ENCODE results near the gene STPG2.
"Not testable (repeated sequence)": the region's sequence is repeated elsewhere in the genome, so short reads cannot be mapped to it uniquely, and the experiment has no call there.

STPG2 gene

DNA sequence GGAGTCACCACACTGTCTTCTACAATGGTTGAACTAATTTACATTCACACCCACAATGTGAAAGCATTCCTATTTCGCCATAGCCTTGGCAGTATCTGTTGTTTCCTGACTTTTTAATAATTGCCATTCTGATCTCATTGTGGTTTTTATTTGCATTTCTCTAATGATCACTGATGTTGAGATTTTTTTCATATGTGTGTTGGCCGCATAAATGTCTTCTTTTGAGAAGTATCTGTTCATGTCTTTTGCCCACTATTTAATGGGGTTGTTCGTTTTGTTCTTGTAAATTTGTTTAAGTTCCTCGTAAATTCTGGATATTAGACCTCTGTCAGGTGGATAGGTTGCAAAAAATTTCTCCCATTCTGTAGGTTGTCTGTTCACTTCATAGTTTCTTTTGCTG is 519.1 kb downstream of the STPG2 start:
- Histone ChIP-seq H3K9me3 (ENCODE audit: control insufficient read depth in 1 of 2, low read length in 2 of 2) (no peaks in the 10 kb centered on the region), H3K4me3 (ENCODE audit: low read depth in 1 of 2, low read length in 2 of 2) (no peak overlapping the region), H3K27ac (ENCODE audit: low read length) (no peak overlapping the region), H3K36me3 (ENCODE audit: control insufficient read depth in 1 of 2, insufficient read depth in 2 of 2, low read length in 2 of 2) (no peaks in the 10 kb centered on the region), H3K27me3 (ENCODE audit: low read depth, low read length) (no peaks in the 10 kb centered on the region), H3K4me1 (ENCODE audit: control insufficient read depth in 1 of 2, insufficient read depth in 2 of 2, low read length in 2 of 2) (no peaks in the 10 kb centered on the region)

DNA sequence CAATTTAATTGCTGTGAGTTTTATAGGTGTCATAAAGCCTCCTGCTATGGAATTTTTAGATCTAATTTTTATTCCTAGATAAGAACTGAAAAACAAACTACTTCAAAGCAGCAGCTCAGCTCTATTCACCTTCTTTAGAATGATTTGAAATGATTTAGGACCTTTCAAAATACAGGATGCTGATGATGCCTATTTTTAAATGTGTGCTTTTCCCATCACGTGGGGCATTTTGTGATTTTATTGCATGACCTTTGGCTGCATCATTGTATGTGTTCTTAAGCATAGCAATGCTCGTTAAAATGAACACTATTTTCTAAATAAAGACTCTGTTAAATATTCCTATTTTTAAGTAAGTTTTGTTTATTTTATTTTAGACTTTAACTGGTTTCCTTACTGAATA is 537.3 kb downstream of the STPG2 start:
- H3K27me3 ChIP-seq (ENCODE audit: low read depth, low read length), result no peaks in the 10 kb centered on the region
- H3K36me3 ChIP-seq (ENCODE audit: control insufficient read depth in 1 of 2, insufficient read depth in 2 of 2, low read length in 2 of 2), result no peaks in the 10 kb centered on the region
- H3K4me3 ChIP-seq (ENCODE audit: low read depth in 1 of 2, low read length in 2 of 2), result no peak overlapping the region
- no peak overlapping the region for H3K27ac ChIP-seq (ENCODE audit: low read length)
- no peaks in the 10 kb centered on the region for H3K4me1 ChIP-seq (ENCODE audit: control insufficient read depth in 1 of 2, insufficient read depth in 2 of 2, low read length in 2 of 2)
- H3K9me3 ChIP-seq (ENCODE audit: control insufficient read depth in 1 of 2, low read length in 2 of 2), result no peaks in the 10 kb centered on the region

DNA sequence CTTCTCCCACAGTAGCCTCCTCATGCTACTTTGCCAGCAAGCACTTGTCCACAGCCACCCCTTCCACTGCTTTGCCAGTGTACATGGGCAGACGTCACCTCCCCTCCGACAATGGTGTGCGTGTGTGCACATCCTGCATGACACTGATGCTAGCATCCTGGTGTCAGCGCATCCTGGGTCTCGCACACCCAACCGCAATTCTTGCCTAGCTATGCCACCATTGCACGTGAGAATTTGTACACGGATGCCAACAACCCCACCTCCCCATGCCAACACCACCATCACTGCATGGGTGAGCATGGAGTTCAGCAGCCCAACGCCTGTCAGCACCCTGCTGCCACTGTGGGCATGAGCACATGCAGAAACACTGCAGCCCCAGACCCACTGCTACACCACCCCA is 550.0 kb downstream of the STPG2 start:
- no peak overlapping the region for H3K27ac ChIP-seq (ENCODE audit: low read length)
- no peaks in the 10 kb centered on the region for H3K27me3 ChIP-seq (ENCODE audit: low read depth, low read length)
- H3K36me3 ChIP-seq (ENCODE audit: control insufficient read depth in 1 of 2, insufficient read depth in 2 of 2, low read length in 2 of 2), result no peaks in the 10 kb centered on the region
- no peak overlapping the region for H3K4me3 ChIP-seq (ENCODE audit: low read depth in 1 of 2, low read length in 2 of 2)
- no peaks in the 10 kb centered on the region for H3K9me3 ChIP-seq (ENCODE audit: control insufficient read depth in 1 of 2, low read length in 2 of 2)
- H3K4me1 ChIP-seq (ENCODE audit: control insufficient read depth in 1 of 2, insufficient read depth in 2 of 2, low read length in 2 of 2), result no peaks in the 10 kb centered on the region

DNA sequence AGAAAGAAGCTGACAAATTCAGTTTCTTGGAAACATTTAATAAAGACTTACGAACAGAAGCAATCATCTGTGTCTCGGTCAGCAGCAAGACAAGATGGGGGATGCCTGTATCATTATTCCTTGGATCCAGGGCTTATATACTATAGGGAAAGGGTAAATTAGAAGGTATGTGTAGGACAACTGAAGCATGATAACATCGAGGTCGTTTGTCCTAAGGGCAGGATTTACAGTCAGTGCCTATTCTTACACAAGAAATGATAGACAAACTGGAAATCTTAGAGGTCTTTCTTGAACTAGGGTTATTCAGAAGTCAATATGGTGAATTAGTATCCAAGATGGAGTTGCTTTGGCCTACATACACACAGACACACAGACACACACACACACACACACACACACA is 553.0 kb downstream of the STPG2 start:
- Histone ChIP-seq H3K36me3 (ENCODE audit: control insufficient read depth in 1 of 2, insufficient read depth in 2 of 2, low read length in 2 of 2) (no peaks in the 10 kb centered on the region), H3K4me1 (ENCODE audit: control insufficient read depth in 1 of 2, insufficient read depth in 2 of 2, low read length in 2 of 2) (no peaks in the 10 kb centered on the region), H3K27me3 (ENCODE audit: low read depth, low read length) (no peaks in the 10 kb centered on the region), H3K27ac (ENCODE audit: low read length) (no peak overlapping the region), H3K9me3 (ENCODE audit: control insufficient read depth in 1 of 2, low read length in 2 of 2) (no peaks in the 10 kb centered on the region), H3K4me3 (ENCODE audit: low read depth in 1 of 2, low read length in 2 of 2) (no peak overlapping the region)

DNA sequence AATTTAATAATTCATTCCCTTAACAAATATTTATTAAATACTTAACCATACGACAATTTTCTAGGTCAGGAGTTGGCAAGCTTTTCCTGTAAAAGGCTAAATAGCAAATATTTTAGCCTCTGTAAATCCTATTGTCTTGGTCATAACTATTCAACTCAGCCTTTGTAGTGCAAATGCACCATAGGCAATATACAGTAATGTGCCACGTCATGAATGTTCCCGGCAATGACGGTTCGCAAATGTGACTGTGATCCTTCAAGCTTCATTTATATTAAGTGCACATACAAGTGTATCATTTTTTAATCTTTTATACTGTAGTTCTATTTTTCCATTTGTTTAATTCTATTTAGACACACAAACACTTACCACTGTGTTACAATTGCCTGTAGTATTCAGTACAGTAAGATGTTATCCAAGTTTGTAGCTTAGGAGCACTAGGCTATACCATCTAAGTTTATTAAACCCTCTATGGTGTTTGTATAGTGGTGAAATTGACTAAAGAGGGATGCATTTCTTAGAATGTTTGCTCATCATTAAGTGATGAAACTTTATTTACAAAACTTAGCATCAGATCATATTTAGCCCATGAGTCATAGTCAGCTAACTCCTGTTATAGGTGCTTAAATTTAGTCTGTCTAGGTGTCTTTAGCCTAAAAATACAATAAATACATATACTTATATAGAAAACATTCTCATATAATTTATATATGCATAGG is 553.6 kb downstream of the STPG2 start:
- no peaks in the 10 kb centered on the region for H3K36me3 ChIP-seq (ENCODE audit: control insufficient read depth in 1 of 2, insufficient read depth in 2 of 2, low read length in 2 of 2)
- H3K9me3 ChIP-seq (ENCODE audit: control insufficient read depth in 1 of 2, low read length in 2 of 2), result no peaks in the 10 kb centered on the region
- H3K27me3 ChIP-seq (ENCODE audit: low read depth, low read length), result no peaks in the 10 kb centered on the region
- no peak overlapping the region for H3K4me3 ChIP-seq (ENCODE audit: low read depth in 1 of 2, low read length in 2 of 2)
- H3K4me1 ChIP-seq (ENCODE audit: control insufficient read depth in 1 of 2, insufficient read depth in 2 of 2, low read length in 2 of 2), result no peaks in the 10 kb centered on the region
- H3K27ac ChIP-seq (ENCODE audit: low read length), result no peak overlapping the region

DNA sequence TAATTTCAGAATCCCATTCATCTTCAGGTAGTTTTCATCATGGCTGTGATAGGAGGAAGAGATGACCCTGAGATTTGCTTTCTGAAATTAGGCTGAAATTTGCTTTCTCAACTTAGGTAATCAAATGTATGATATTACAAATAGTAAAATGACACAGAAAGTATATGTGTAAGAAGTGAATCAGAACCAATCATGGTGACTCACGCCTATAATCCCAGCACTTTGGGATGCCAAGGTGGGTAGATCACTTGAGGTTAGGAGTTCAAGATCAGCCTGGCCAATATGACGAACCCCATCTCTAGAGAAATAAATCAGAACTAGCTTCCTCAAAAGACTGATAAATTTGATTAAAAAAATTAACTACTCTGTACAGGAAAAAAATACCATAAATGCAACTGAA is 555.4 kb downstream of the STPG2 start:
- Histone ChIP-seq H3K27me3 (ENCODE audit: low read depth, low read length) (no peaks in the 10 kb centered on the region), H3K9me3 (ENCODE audit: control insufficient read depth in 1 of 2, low read length in 2 of 2) (no peaks in the 10 kb centered on the region), H3K4me1 (ENCODE audit: control insufficient read depth in 1 of 2, insufficient read depth in 2 of 2, low read length in 2 of 2) (no peaks in the 10 kb centered on the region), H3K27ac (ENCODE audit: low read length) (no peak overlapping the region), H3K4me3 (ENCODE audit: low read depth in 1 of 2, low read length in 2 of 2) (no peak overlapping the region), H3K36me3 (ENCODE audit: control insufficient read depth in 1 of 2, insufficient read depth in 2 of 2, low read length in 2 of 2) (no peaks in the 10 kb centered on the region)

DNA sequence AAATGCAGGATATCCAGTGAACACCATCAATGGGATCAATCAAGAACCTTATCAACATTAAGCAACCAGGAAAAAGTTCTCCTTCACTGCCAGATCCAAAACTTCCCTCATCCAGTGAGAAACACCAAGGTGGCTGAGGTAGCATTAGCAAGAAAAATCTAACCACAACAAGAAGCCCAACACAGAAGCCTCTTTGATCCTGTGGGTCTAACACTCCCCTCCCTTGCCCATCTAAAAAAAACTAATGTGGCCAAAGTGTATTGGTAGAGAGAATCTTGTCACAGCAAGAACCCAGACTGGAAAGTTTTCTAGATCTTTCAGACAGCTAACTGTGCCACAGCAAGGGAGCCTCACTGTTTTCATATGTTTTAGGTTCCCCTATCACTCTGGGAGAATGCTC is 558.0 kb downstream of the STPG2 start:
- Histone ChIP-seq H3K27me3 (ENCODE audit: low read depth, low read length) (no peaks in the 10 kb centered on the region), H3K36me3 (ENCODE audit: control insufficient read depth in 1 of 2, insufficient read depth in 2 of 2, low read length in 2 of 2) (no peaks in the 10 kb centered on the region), H3K4me3 (ENCODE audit: low read depth in 1 of 2, low read length in 2 of 2) (no peak overlapping the region), H3K27ac (ENCODE audit: low read length) (no peak overlapping the region), H3K9me3 (ENCODE audit: control insufficient read depth in 1 of 2, low read length in 2 of 2) (no peaks in the 10 kb centered on the region), H3K4me1 (ENCODE audit: control insufficient read depth in 1 of 2, insufficient read depth in 2 of 2, low read length in 2 of 2) (no peaks in the 10 kb centered on the region)

DNA sequence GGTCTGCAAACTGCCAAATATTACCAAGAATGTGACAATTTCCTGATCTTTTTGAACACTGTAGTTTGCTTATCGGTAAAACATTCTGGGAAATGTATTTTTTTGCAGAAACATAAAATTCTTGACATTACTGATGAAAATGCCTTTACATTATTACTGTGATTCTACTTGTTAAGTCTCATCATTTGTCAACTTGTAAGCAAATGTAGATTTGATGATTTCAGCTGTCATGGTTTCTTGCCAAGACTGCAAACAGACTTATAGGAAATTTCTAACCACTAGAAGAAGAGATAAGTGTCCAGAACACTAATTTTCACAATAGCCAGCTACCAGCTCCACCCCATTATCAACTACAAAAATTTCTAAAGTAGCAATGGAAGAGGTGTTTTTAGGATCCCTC is 560.4 kb downstream of the STPG2 start:
- H3K4me3 ChIP-seq (ENCODE audit: low read depth in 1 of 2, low read length in 2 of 2), result no peak overlapping the region
- H3K36me3 ChIP-seq (ENCODE audit: control insufficient read depth in 1 of 2, insufficient read depth in 2 of 2, low read length in 2 of 2), result no peaks in the 10 kb centered on the region
- no peaks in the 10 kb centered on the region for H3K4me1 ChIP-seq (ENCODE audit: control insufficient read depth in 1 of 2, insufficient read depth in 2 of 2, low read length in 2 of 2)
- H3K27me3 ChIP-seq (ENCODE audit: low read depth, low read length), result no peaks in the 10 kb centered on the region
- no peaks in the 10 kb centered on the region for H3K9me3 ChIP-seq (ENCODE audit: control insufficient read depth in 1 of 2, low read length in 2 of 2)
- H3K27ac ChIP-seq (ENCODE audit: low read length), result no peak overlapping the region

DNA sequence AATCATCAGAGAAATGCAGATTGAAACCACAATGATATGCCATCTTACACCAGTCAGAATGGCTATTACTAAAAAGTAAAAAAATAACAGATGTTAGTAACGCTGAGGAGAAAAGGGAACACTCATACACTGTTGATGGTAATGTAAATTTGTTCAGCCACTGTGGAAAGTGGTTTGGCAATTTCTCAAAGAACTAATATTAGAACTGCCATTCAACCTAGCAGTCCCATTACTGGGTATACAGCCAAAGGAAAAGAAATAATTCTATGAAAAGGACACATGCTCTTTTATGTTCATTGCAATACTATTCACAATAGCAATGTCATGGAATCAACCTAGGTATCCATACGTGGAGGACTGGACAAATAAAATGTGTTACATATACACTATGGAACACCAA is 566.3 kb downstream of the STPG2 start:
- H3K36me3 ChIP-seq (ENCODE audit: control insufficient read depth in 1 of 2, insufficient read depth in 2 of 2, low read length in 2 of 2), result no peaks in the 10 kb centered on the region
- H3K9me3 ChIP-seq (ENCODE audit: control insufficient read depth in 1 of 2, low read length in 2 of 2), result no peaks in the 10 kb centered on the region
- H3K4me1 ChIP-seq (ENCODE audit: control insufficient read depth in 1 of 2, insufficient read depth in 2 of 2, low read length in 2 of 2), result no peaks in the 10 kb centered on the region
- H3K4me3 ChIP-seq (ENCODE audit: low read depth in 1 of 2, low read length in 2 of 2), result no peak overlapping the region
- H3K27me3 ChIP-seq (ENCODE audit: low read depth, low read length), result no peaks in the 10 kb centered on the region
- H3K27ac ChIP-seq (ENCODE audit: low read length), result no peak overlapping the region

DNA sequence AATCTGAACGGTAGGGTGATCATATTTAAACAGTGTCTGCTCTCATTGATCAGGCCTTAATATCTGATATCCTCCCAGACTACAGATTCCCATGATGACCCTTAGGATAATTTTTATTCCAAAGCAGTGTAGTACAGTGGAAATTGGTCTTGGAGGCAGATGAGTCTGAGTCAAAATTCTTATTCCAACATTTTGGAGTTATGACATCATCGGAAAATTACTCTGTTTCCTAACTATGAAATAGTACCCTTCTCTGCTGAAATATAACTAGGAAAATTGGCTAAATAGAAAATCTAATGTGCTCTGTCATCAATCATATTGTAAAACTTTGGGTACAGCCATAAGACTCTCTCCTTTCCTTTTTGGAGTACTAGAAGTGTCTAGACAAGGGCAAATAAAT is 583.3 kb downstream of the STPG2 start:
- Histone ChIP-seq H3K36me3 (ENCODE audit: control insufficient read depth in 1 of 2, insufficient read depth in 2 of 2, low read length in 2 of 2) (no peaks in the 10 kb centered on the region), H3K4me1 (ENCODE audit: control insufficient read depth in 1 of 2, insufficient read depth in 2 of 2, low read length in 2 of 2) (no peaks in the 10 kb centered on the region)

DNA sequence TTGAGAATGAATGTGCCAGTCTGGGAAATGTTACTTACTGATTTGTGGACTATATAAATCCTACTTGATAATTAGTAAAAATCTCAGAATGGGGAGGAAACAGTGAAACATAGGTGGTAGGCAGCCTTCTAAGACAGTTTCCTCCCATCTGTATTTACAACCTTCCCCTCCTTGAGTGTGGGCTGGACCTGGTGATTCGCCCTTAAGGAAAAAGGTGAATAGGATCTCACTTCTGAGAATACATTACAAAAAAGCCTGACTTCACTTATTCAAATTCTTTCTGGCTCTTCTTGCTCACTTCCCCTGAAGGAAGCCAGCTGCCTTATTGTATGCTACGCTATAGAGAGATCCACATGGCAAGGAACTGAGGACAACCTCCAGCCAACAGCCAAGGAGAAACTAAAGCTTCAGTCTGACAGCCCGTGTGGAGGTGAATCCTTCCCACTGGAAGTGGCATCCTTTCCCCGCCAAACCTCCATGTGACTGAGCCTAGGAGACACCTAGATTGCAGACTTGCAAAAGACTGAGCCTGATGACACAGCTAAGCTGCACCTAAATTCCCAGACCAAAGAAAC is 585.0 kb downstream of the STPG2 start:
- Histone ChIP-seq H3K9me3 (ENCODE audit: control insufficient read depth in 1 of 2, low read length in 2 of 2) (no peaks in the 10 kb centered on the region), H3K36me3 (ENCODE audit: control insufficient read depth in 1 of 2, insufficient read depth in 2 of 2, low read length in 2 of 2) (no peaks in the 10 kb centered on the region), H3K27me3 (ENCODE audit: low read depth, low read length) (no peaks in the 10 kb centered on the region), H3K4me3 (ENCODE audit: low read depth in 1 of 2, low read length in 2 of 2) (no peak overlapping the region), H3K27ac (ENCODE audit: low read length) (no peak overlapping the region), H3K4me1 (ENCODE audit: control insufficient read depth in 1 of 2, insufficient read depth in 2 of 2, low read length in 2 of 2) (no peaks in the 10 kb centered on the region)

More for the DNA sequence above, 583.3 kb downstream of the STPG2 start:
- H3K27ac ChIP-seq (ENCODE audit: low read length), result no peak overlapping the region
- H3K4me3 ChIP-seq (ENCODE audit: low read depth in 1 of 2, low read length in 2 of 2), result no peak overlapping the region
- H3K27me3 ChIP-seq (ENCODE audit: low read depth, low read length), result no peaks in the 10 kb centered on the region
- H3K9me3 ChIP-seq (ENCODE audit: control insufficient read depth in 1 of 2, low read length in 2 of 2), result no peaks in the 10 kb centered on the region

DNA sequence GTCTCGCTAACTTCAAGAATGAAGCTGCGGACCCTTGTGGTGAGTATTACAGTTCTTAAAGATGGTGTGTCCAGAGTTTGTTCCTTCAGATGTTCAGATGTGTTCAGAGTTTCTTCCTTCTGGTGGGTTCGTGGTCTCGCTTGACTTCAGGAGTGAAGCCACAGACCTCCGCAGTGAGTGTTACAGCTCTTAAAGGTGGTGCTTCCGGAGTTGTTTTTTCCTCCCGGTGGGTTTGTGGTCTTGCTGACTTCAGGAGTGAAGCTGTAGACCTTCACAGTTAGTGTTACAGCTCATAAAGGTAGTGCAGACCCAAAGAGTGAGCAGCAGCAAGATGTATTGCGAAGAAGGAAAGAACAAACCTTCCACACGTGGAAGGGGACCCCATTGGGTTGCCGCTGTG is 592.6 kb downstream of the STPG2 start:
- H3K9me3 ChIP-seq (ENCODE audit: control insufficient read depth in 1 of 2, low read length in 2 of 2); H3K27me3 ChIP-seq (ENCODE audit: low read depth, low read length); H3K27ac ChIP-seq (ENCODE audit: low read length): not testable (repeated sequence)

More for the DNA sequence above, 592.6 kb downstream of the STPG2 start:
- not testable (repeated sequence) for H3K36me3 ChIP-seq (ENCODE audit: control insufficient read depth in 1 of 2, insufficient read depth in 2 of 2, low read length in 2 of 2); H3K4me1 ChIP-seq (ENCODE audit: control insufficient read depth in 1 of 2, insufficient read depth in 2 of 2, low read length in 2 of 2); H3K4me3 ChIP-seq (ENCODE audit: low read depth in 1 of 2, low read length in 2 of 2)
